ENCODE data around the gene INPP4A.

Gene INPP4A

GRCh38 chr2:98473995-98474780 lies 29.5 kb downstream of the INPP4A start:
- DNase-seq (ENCODE audit: extremely low read depth, low read depth) = no peak
- TF ChIP-seq CTCF (IDR thresholded peaks at IDR 0.05; ENCODE audit: low read depth, low read length) = no peak

- DNase-seq (ENCODE audit: extremely low read depth, low read depth) = no peak
- no peak for TF ChIP-seq CTCF (IDR thresholded peaks at IDR 0.05; ENCODE audit: low read depth, low read length)
These were observed 30.4 kb downstream of the INPP4A start for GRCh38 chr2:98474979-98475632.

GRCh38 chr2:98476192-98476868 lies 31.7 kb downstream of the INPP4A start:
- TF ChIP-seq CTCF (IDR thresholded peaks at IDR 0.05; ENCODE audit: low read depth, low read length) = no peak
- no peak for DNase-seq (ENCODE audit: extremely low read depth, low read depth)

GRCh38 chr2:98477036-98477435 lies 32.4 kb downstream of the INPP4A start:
- TF ChIP-seq CTCF (IDR thresholded peaks at IDR 0.05; ENCODE audit: low read depth, low read length) = no peak
- no peak for DNase-seq (ENCODE audit: extremely low read depth, low read depth)

GRCh38 chr2:98477506-98477905 lies 32.8 kb downstream of the INPP4A start:
- DNase-seq (ENCODE audit: extremely low read depth, low read depth) = no peak

GRCh38 chr2:98478088-98478551 lies 33.5 kb downstream of the INPP4A start:
- DNase-seq (ENCODE audit: extremely low read depth, low read depth) = no peak
- no peak for TF ChIP-seq CTCF (IDR thresholded peaks at IDR 0.05; ENCODE audit: low read depth, low read length)

More at GRCh38 chr2:98477506-98477905, 32.8 kb downstream of the INPP4A start:
- TF ChIP-seq CTCF (IDR thresholded peaks at IDR 0.05; ENCODE audit: low read depth, low read length) = no peak

GRCh38 chr2:98478907-98479306 lies 34.2 kb downstream of the INPP4A start:
- no peak for DNase-seq (ENCODE audit: extremely low read depth, low read depth)
- no peak for TF ChIP-seq CTCF (IDR thresholded peaks at IDR 0.05; ENCODE audit: low read depth, low read length)

Data from AG09319 (cell line).